ENCODE measurements around the gene C21orf58. TPM values are rescaled to one million over a fixed set of nuclear protein-coding genes. Genes with fewer than 3 reads are reported as not detected.

The C21orf58 gene
- total RNA-seq, 2 experiments from 2014 or later = 112 to 141 TPM

GRCh38 chr21:46371204-46372013, 47.7 kb upstream of the C21orf58 start:
- BruUV-seq (replicated peaks) = no TSS peak
- DNase-seq (ENCODE audit: low spot score) = no peak
- no peaks in the 10 kb centered on the region for H3K4me1 ChIP-seq (ENCODE audit: insufficient read depth, low read length, poor library complexity, severe bottlenecking)
- H3K9me2 ChIP-seq (ENCODE audit: insufficient read depth, low read length) = no peaks in the 10 kb centered on the region
- H3K36me3 ChIP-seq (ENCODE audit: insufficient read depth, low read length) = peaks cover 82% of the 10 kb centered on the region
- no peak overlapping the region for H2AFZ ChIP-seq (ENCODE audit: low read length)
- no peak overlapping the region for H3K4me3 ChIP-seq (ENCODE audit: low read depth, low read length, poor library complexity, severe bottlenecking)
- peaks cover 28% of the 10 kb centered on the region; the same call in 1 of the 2 replicates for H3K79me2 ChIP-seq (ENCODE audit: insufficient read depth, low read depth, low read length)
- intact Hi-C loops (cut with micrococcal nuclease; ENCODE audit: unreplicated experiment) = no loop called here
- H4K20me1 ChIP-seq (ENCODE audit: insufficient read depth, low read length) = no peaks in the 10 kb centered on the region
- TF ChIP-seq CTCF (conservative IDR thresholded peaks at IDR 0.05; ENCODE audit: low read length) = no peak
- TF ChIP-seq EZH2phosphoT487 (IDR thresholded peaks at IDR 0.05; ENCODE audit: borderline replicate concordance, low read depth, low read length) = no peak
- no peak overlapping the region for H3K27ac ChIP-seq (ENCODE audit: low read depth, low read length, poor library complexity, severe bottlenecking)
- POLR2A ChIA-PET = interaction anchor here (0.7 kb wide), 1 partner anchor 57 kb away, joined by 5 read pairs; no protein-coding TSS in a partner anchor
- no peaks in the 10 kb centered on the region for H3K9me3 ChIP-seq (ENCODE audit: low read length)
- CTCF ChIA-PET (ENCODE audit: unreplicated experiment) = no interaction called here
- H3K4me2 ChIP-seq (ENCODE audit: low read length) = no peak overlapping the region

- intact Hi-C loops (cut with micrococcal nuclease; ENCODE audit: unreplicated experiment) = no loop called here
- POLR2A ChIA-PET = no interaction called here
- H3K79me2 ChIP-seq (ENCODE audit: insufficient read depth, low read depth, low read length) = peaks cover 18% of the 10 kb centered on the region; the same call in 1 of the 2 replicates
- CTCF ChIA-PET (ENCODE audit: unreplicated experiment) = interaction anchor here (0.6 kb wide), 1 partner anchor 58 kb away, joined by 3 read pairs; no protein-coding TSS in a partner anchor
- TF ChIP-seq EZH2phosphoT487 (IDR thresholded peaks at IDR 0.05; ENCODE audit: borderline replicate concordance, low read depth, low read length) (no peak), CTCF (conservative IDR thresholded peaks at IDR 0.05; ENCODE audit: low read length) (no peak)
- no peak overlapping the region for H3K4me2 ChIP-seq (ENCODE audit: low read length)
- no peak overlapping the region for H3K27ac ChIP-seq (ENCODE audit: low read depth, low read length, poor library complexity, severe bottlenecking)
- DNase-seq (ENCODE audit: low spot score) = no peak
- no peaks in the 10 kb centered on the region for H4K20me1 ChIP-seq (ENCODE audit: insufficient read depth, low read length)
- H3K4me3 ChIP-seq (ENCODE audit: low read depth, low read length, poor library complexity, severe bottlenecking) = no peak overlapping the region
- no peaks in the 10 kb centered on the region for H3K4me1 ChIP-seq (ENCODE audit: insufficient read depth, low read length, poor library complexity, severe bottlenecking)
- H3K9me3 ChIP-seq (ENCODE audit: low read length) = no peaks in the 10 kb centered on the region
- peaks cover 83% of the 10 kb centered on the region for H3K36me3 ChIP-seq (ENCODE audit: insufficient read depth, low read length)
- no peak overlapping the region for H2AFZ ChIP-seq (ENCODE audit: low read length)
- H3K9me2 ChIP-seq (ENCODE audit: insufficient read depth, low read length) = no peaks in the 10 kb centered on the region
- no TSS peak for BruUV-seq (replicated peaks)
Observed at GRCh38 chr21:46369520-46370235, 46.0 kb upstream of the C21orf58 start.

Measured in OCI-LY7 (cell line).